Nephron progenitor cell (in vitro differentiated cells): ENCODE results near the gene FBXO7.

Experiments
- DNase-seq: peaks from one replicate; pipeline ENCODE4 v3.0.0; 2021
- H3K27ac Mint-ChIP-seq: 2 replicates; pipeline ENCODE4 v1.8.0; 2021; ENCODE audit warnings: mild to moderate bottlenecking, moderate library complexity, mixed read lengths
- H3K27me3 Mint-ChIP-seq: 2 replicates; pipeline ENCODE4 v1.8.0; 2021; ENCODE audit warnings: mild to moderate bottlenecking, low read depth, mixed read lengths; ENCODE audit not compliant: poor library complexity
- H3K36me3 Mint-ChIP-seq: 2 replicates; pipeline ENCODE4 v1.8.0; 2021; ENCODE audit warnings: low read depth, mixed read lengths
- H3K4me1 Mint-ChIP-seq: 2 replicates; pipeline ENCODE4 v1.8.0; 2021; ENCODE audit warnings: mixed read lengths
- H3K4me3 Mint-ChIP-seq: 2 replicates; pipeline ENCODE4 v1.8.0; 2021; ENCODE audit warnings: mild to moderate bottlenecking, moderate library complexity, mixed read lengths
- H3K9me3 Mint-ChIP-seq: 2 replicates; pipeline ENCODE4 v1.8.0; 2021; ENCODE audit warnings: mild to moderate bottlenecking, moderate library complexity, mixed read lengths
- CTCF ChIP-seq: fragments of 200-600 bp; sonication (generic); IDR thresholded peaks from 2 replicates; pipeline ENCODE4 v1.5.0; 2021; ENCODE audit warnings: antibody characterized with exemption

The FBXO7 gene

DNA sequence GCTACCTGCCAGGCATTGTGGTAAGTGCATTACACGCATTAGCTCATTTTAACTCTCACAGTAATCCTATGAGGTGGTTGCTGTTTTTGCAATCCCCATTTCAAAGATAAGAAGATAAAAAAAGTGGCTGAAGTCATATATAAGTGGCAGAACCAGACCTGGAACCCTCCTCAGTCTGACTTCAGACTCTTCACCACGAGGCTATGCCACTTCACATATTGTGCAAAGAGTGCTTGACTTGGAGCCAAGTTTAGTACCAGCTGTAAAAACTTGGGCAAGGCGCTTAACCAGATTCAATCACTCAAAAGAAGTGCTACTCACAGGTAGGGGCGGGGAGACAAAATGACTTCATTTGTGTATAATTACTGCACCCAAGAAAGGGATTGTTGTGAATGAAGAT lies 25.6 kb upstream of the FBXO7 start:
- Mint-ChIP-seq H3K36me3 (no peaks in the 10 kb centered on the region), H3K4me3 (no peak overlapping the region), H3K27ac (no peak overlapping the region), H3K4me1 (no peaks in the 10 kb centered on the region), H3K9me3 (no peaks in the 10 kb centered on the region), H3K27me3 (peaks cover 54% of the 10 kb centered on the region)
- no peak for DNase-seq
- no peak for TF ChIP-seq CTCF

DNA sequence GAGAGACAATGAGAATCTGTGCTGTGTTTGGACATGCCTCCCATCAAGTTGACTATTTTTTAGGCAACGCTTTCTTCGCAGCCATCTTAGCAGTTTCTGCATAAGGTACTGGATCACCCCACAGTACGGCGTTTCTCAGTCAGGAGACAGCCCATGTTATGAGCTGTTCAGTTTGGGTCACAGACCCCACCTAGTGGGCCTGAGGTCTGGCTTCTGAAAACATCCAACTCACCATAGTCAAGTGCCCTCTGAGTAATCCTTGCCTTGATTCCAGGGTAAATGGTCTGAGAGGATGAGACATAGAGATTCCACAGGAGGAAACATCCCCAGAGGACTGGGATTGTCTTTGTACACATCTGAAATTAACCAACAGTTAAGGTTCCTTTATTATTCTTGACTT lies 17.6 kb upstream of the FBXO7 start:
- Mint-ChIP-seq H3K9me3 (no peaks in the 10 kb centered on the region), H3K4me1 (peaks cover 6% of the 10 kb centered on the region), H3K27me3 (peaks cover 70% of the 10 kb centered on the region), H3K36me3 (no peaks in the 10 kb centered on the region), H3K27ac (no peak overlapping the region), H3K4me3 (no peak overlapping the region)
- no peak for DNase-seq
- no peak for TF ChIP-seq CTCF

GRCh38 chr22:32462452-32462851 lies 12.2 kb upstream of the FBXO7 start:
- H3K4me1 Mint-ChIP-seq = peaks cover 6% of the 10 kb centered on the region
- no peak for DNase-seq
- TF ChIP-seq CTCF = no peak
- no peak overlapping the region for H3K27ac Mint-ChIP-seq
- H3K4me3 Mint-ChIP-seq = no peak overlapping the region
- peaks cover 79% of the 10 kb centered on the region for H3K27me3 Mint-ChIP-seq
- H3K9me3 Mint-ChIP-seq = no peaks in the 10 kb centered on the region
- H3K36me3 Mint-ChIP-seq = no peaks in the 10 kb centered on the region

- H3K36me3 Mint-ChIP-seq = no peaks in the 10 kb centered on the region
- no peak overlapping the region for H3K27ac Mint-ChIP-seq
- H3K4me3 Mint-ChIP-seq = no peak overlapping the region
- no peaks in the 10 kb centered on the region for H3K4me1 Mint-ChIP-seq
- TF ChIP-seq CTCF = no peak
- peaks cover 78% of the 10 kb centered on the region for H3K27me3 Mint-ChIP-seq
- H3K9me3 Mint-ChIP-seq = no peaks in the 10 kb centered on the region
- no peak for DNase-seq
Observed at GRCh38 chr22:32465661-32466060, 8.9 kb upstream of the FBXO7 start.

- Mint-ChIP-seq H3K27ac (no peak overlapping the region), H3K36me3 (no peaks in the 10 kb centered on the region), H3K27me3 (peaks cover 70% of the 10 kb centered on the region), H3K4me3 (no peak overlapping the region), H3K4me1 (no peaks in the 10 kb centered on the region), H3K9me3 (no peaks in the 10 kb centered on the region)
- TF ChIP-seq CTCF = no peak
- DNase-seq = no peak
Observed at GRCh38 chr22:32466496-32466895, 8.1 kb upstream of the FBXO7 start.

- Mint-ChIP-seq H3K27ac (no peak overlapping the region), H3K4me1 (peaks cover 7% of the 10 kb centered on the region), H3K4me3 (no peak overlapping the region), H3K36me3 (no peaks in the 10 kb centered on the region), H3K27me3 (peaks cover 44% of the 10 kb centered on the region), H3K9me3 (no peaks in the 10 kb centered on the region)
- TF ChIP-seq CTCF = no peak
- peak; percentile 4 for DNase-seq
Observed at GRCh38 chr22:32469799-32470212, 4.8 kb upstream of the FBXO7 start.
